GM23248 (cell line): ENCODE data around the gene SOX8.

ENCODE experiments used
- EZH2 ChIP-seq: fragments of 200-600 bp; sonication (generic); IDR thresholded peaks from 2 replicates; pipeline ENCODE4 v1.6.1; 2018; ENCODE audit warnings: antibody characterized with exemption, mild to moderate bottlenecking; ENCODE audit not compliant: insufficient read depth, poor library complexity, severe bottlenecking
- EZH2phosphoT487 ChIP-seq: fragments of 200-600 bp; sonication (generic); IDR thresholded peaks from 2 replicates; pipeline ENCODE4 v1.6.1; 2018; ENCODE audit warnings: antibody characterized with exemption, moderate library complexity, mild to moderate bottlenecking, low read depth; ENCODE audit not compliant: insufficient read depth

GRCh38 chr16:975291-975690 is 6.3 kb upstream of the SOX8 start:
- TF ChIP-seq EZH2 (no peak), EZH2phosphoT487 (no peak)
